ENCODE measurements around the gene GABARAPL2. TPM values are rescaled to one million over a fixed set of nuclear protein-coding genes. Genes with fewer than 3 reads are reported as not detected.

GABARAPL2 gene
- total and polyA plus RNA-seq, 12 donors, result 58.2 to 262 (median 229) TPM

DNA sequence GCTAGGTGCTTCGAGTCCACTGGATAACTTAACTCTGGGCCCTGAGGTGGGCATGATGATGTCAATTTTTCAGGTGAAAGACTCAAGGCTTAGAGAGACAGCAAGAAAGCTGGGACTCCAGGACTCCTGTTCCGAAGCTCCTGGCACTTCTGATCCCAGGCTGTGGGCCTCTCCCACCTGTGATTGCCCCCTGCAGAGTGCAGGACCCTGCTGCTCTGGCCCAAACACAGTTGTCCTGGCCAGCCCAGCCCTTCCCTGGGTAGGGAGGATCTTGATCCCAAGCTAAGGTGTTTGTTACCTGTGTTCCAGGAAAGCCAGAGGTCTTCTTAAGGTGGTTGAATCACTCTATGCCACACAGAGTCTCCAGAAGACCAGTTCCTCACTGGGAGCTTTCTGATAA is 33.4 kb upstream of the GABARAPL2 start:
- Histone ChIP-seq H3K36me3 (no peaks in the 10 kb centered on the region), H3K4me1 (no peaks in the 10 kb centered on the region), H3K4me3 (no peak overlapping the region), H3K27ac (no peak overlapping the region), H3K9me3 (no peaks in the 10 kb centered on the region), H3K27me3 (no peaks in the 10 kb centered on the region)
- TF ChIP-seq, protein P1, sequence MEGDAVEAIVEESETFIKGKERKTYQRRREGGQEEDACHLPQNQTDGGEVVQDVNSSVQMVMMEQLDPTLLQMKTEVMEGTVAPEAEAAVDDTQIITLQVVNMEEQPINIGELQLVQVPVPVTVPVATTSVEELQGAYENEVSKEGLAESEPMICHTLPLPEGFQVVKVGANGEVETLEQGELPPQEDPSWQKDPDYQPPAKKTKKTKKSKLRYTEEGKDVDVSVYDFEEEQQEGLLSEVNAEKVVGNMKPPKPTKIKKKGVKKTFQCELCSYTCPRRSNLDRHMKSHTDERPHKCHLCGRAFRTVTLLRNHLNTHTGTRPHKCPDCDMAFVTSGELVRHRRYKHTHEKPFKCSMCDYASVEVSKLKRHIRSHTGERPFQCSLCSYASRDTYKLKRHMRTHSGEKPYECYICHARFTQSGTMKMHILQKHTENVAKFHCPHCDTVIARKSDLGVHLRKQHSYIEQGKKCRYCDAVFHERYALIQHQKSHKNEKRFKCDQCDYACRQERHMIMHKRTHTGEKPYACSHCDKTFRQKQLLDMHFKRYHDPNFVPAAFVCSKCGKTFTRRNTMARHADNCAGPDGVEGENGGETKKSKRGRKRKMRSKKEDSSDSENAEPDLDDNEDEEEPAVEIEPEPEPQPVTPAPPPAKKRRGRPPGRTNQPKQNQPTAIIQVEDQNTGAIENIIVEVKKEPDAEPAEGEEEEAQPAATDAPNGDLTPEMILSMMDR (IDR thresholded peaks at IDR 0.05), result no peak
- intact Hi-C loops (cut with DNase I), result loop anchor here in 1 of 10 donors (10.0 kb wide), 1 partner anchor 58 kb away; no protein-coding TSS in a partner anchor
- ATAC-seq, result no peak
- DNase-seq, result no peak
- WGBS, 2 donors, result 93 to 94% methylated on average over 2 of the region's 2 CpGs

DNA sequence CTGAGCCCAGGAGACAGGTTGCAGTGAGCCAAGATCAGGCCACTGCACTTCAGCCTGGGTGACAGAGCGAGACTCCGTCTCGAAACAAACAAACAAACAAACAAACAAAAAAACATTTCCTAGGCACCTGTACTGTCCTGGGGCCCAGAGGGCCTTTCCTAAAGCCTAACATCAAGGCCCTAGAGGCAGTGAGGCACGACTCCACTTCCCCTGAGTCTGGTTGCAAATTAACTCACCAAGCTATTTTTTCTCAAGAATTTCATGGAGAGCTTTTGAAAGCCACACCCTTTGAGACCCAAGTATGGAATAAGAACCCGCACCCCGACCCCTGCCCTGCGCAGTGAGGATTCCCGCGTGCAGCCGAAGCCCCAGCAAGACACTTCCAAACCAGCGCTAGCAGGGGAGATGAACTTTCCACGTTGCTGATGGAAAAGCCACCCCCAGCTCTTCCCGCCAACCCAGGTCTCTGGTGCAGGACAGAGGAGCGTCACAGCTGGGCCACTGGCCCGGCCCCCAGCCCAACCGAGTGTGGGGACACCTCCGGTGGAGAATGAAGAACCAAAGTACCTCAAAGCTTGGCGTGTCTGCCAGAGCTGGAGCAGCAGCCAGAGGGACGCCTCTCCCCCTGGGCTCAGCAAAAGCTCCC is 31.5 kb upstream of the GABARAPL2 start:
- Histone ChIP-seq H3K27ac (no peak overlapping the region), H3K4me1 (peaks cover 0 to 7% (median 4%) of the 10 kb centered on the region in 9 donors), H3K9me3 (no peaks in the 10 kb centered on the region), H3K27me3 (no peaks in the 10 kb centered on the region), H3K4me3 (peak overlapping the region in 1 of 10 donors; percentile 11), H3K36me3 (no peaks in the 10 kb centered on the region)
- ATAC-seq (no peak), DNase-seq (no peak)
- WGBS, 2 donors, result 83 to 87% methylated on average over 19 of the region's 19 CpGs
- TF ChIP-seq, protein P1 (IDR thresholded peaks at IDR 0.05), result no peak
- intact Hi-C loops (cut with DNase I), result loop anchor here in 1 of 10 donors (10.0 kb wide), 1 partner anchor 60 kb away; no protein-coding TSS in a partner anchor

DNA sequence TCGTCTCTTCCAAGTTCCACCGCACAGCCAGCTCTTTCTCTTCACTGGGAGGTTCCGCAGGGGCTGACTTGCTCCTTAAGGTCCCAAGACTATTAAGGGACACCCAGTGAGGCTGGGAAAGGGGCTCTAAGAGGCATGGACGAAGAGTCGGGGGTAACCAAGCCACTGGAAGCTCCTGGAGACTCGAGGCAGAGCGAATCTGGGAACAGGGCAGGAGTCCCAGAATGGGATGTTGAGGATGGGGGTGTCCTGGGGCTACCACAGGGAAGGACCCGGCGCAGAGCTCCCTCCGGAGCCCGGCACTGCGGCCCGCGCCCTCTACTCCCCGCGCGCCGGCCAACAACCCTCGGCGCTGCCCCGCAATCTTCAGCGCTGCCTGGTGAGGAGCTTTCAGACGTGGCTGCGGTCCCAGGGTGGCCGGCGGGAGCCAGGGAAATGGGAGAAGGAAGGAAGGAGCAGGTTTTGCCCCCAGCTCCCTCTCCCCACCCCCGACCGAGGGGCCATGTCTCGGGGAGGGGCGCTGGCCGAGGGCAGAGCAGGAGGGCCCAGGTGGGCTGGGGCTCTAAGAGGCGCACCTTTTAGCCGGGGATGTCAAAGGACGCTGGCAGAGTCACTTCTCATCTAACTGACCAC is 30.9 kb upstream of the GABARAPL2 start:
- H3K4me3 ChIP-seq, result peak overlapping the region in 1 of 10 donors; percentile 11
- 67 to 69% methylated on average over 34 of the region's 34 CpGs for WGBS, 2 donors

DNA sequence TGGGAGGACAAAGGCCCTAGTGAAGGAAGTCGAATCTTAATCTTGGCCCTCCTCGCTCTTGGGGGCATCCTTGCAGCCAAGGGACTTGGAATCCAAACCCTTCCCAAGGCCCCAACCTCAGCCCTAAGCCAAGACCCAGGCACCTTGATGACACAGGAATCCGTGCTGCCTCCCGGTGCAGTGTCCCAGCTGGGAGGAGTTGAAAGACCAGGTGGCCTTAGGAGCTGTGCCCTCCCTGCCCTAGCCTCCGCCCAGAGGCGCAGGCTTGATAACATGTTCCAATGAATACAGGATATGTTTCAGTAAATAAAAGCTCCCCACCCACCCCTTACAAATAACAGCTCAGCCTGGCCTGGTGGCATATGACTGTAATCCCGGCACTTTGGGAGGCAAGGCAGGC is 30.3 kb upstream of the GABARAPL2 start, which contains the start of gene CHST5:
Gene CHST5, minus strand, starts transcription at position 208 of the 400 bp plus-strand sequence. CDS start 5,724 bp downstream, outside the sequence.
- H3K36me3 ChIP-seq, result peaks cover 0 to 10% (median 0%) of the 10 kb centered on the region in 9 donors
- DNase-seq (no peak), ATAC-seq (no peak)
- TF ChIP-seq, protein P1 (IDR thresholded peaks at IDR 0.05), result no peak
- 90 to 95% methylated on average over 7 of the region's 7 CpGs for WGBS, 2 donors
- H3K4me3 ChIP-seq, result peak within 1 kb of the TSS in 1 of 10 donors; percentile 11
- intact Hi-C loops (cut with DNase I), result loop anchor here in 1 of 10 donors (10.0 kb wide), 1 partner anchor 61 kb away; no protein-coding TSS in a partner anchor
- no peaks in the 10 kb centered on the region for H3K9me3 ChIP-seq
- H3K27me3 ChIP-seq, result no peaks in the 10 kb centered on the region
- H3K27ac ChIP-seq, result no peak within 1 kb of the TSS
- H3K4me1 ChIP-seq, result peaks cover 0 to 13% (median 4%) of the 10 kb centered on the region in 9 donors

More for the DNA sequence above, 30.9 kb upstream of the GABARAPL2 start:
- intact Hi-C loops (cut with DNase I), result loop anchor here in 1 of 10 donors (10.0 kb wide), 1 partner anchor 61 kb away; no protein-coding TSS in a partner anchor
- Histone ChIP-seq H3K27ac (no peak overlapping the region), H3K27me3 (no peaks in the 10 kb centered on the region), H3K36me3 (peaks cover 0 to 4% (median 0%) of the 10 kb centered on the region in 9 donors), H3K9me3 (no peaks in the 10 kb centered on the region), H3K4me1 (peaks cover 0 to 11% (median 4%) of the 10 kb centered on the region in 9 donors)
- TF ChIP-seq, protein P1 (IDR thresholded peaks at IDR 0.05), result no peak
- DNase-seq (no peak), ATAC-seq (no peak)

Data from heart right ventricle (tissue), 16 donors.